Neural progenitor cell (in vitro differentiated cells): ENCODE results near the gene CDC42BPA.

Experiments used
- CTCF ChIP-seq: fragments of 200-600 bp; sonication (generic); IDR thresholded peaks from 2 replicates; pipeline ENCODE4 v1.5.1; 2017; ENCODE audit warnings: antibody characterized with exemption, mild to moderate bottlenecking
- EZH2 ChIP-seq: fragments of 200-600 bp; sonication (generic); IDR thresholded peaks from 2 replicates; pipeline ENCODE4 v1.6.1; 2017; ENCODE audit warnings: antibody characterized with exemption, mild to moderate bottlenecking, moderate library complexity

GRCh38 chr1:227323171-227323966, 5.1 kb upstream of the CDC42BPA start:
- no peak for TF ChIP-seq CTCF
- TF ChIP-seq EZH2: no peak
